ENCODE results near the gene ADA. TPM values are rescaled to one million over a fixed set of nuclear protein-coding genes. Genes with fewer than 3 reads are reported as not detected.
A peak's percentile ranks its signal among the peaks of the same experiment; 100 is the strongest.

Gene ADA
- total and polyA plus RNA-seq, 2 of the 4 experiments (the other 2 are of a cell fraction): 8.1 to 11.0 TPM

DNA sequence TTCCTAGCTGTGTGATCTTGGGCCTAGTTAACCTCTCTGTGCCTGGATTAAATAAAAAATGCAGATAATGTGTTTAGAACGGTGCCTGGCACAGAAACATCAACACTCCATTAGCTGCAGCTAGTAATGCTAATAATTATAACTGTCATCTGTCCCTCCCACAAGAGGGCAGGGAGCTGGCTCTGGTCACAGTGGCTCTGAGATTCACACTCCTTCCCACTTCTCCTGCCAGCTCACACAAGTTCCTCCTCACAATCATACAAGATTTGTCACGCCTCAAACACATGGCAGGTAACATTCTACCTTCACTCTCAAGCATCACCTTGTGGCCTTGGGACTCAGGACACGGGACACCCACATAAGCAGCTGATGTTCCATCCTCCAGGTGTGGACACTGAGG lies 2.4 kb downstream of the ADA start:
- peaks cover 11% of the 10 kb centered on the region for H3K4me1 ChIP-seq (ENCODE audit: control insufficient read depth, insufficient read depth, low read length)
- intact Hi-C loops (cut with micrococcal nuclease): no loop called here
- no peaks in the 10 kb centered on the region for H4K20me1 ChIP-seq (ENCODE audit: insufficient read depth, low read length)
- no peak overlapping the region for H2BK20ac ChIP-seq (ENCODE audit: low read depth, low read length)
- no CpG with 5 or more reads among the region's 3 CpGs for WGBS, 2 experiments (ENCODE audit: extremely low coverage in 2 of 2, insufficient read length in 1 of 2)
- no peak overlapping the region for H4K8ac ChIP-seq (ENCODE audit: low read depth in 2 of 2, low read length in 2 of 2)
- no peak for ATAC-seq (ENCODE audit: low read depth)
- no peak overlapping the region for H2AFZ ChIP-seq (replicated peaks; ENCODE audit: low read length, poor library complexity)
- no TSS peak for BruUV-seq (replicated peaks)
- H3K9me1 ChIP-seq (ENCODE audit: insufficient read depth, low read length): peaks cover 6% of the 10 kb centered on the region; the same call in 1 of the 2 replicates
- H3K4me3 ChIP-seq (ENCODE audit: insufficient read depth, low read depth, low read length): no peak overlapping the region
- no peak overlapping the region for H2BK15ac ChIP-seq (ENCODE audit: low read depth, low read length)
- no peak overlapping the region for H2AK9ac ChIP-seq (replicated peaks; ENCODE audit: low read depth, low read length, poor library complexity)
- H3K18ac ChIP-seq (ENCODE audit: low read depth, low read length): no peak overlapping the region
- ChIA-PET POLR2A (ENCODE audit: unreplicated experiment) (no interaction called here), CTCF (interaction anchor here (0.6 kb wide), 1 partner anchor 12 kb away, joined by 3 read pairs; no protein-coding TSS in a partner anchor)
- H3K14ac ChIP-seq (replicated peaks; ENCODE audit: low read depth, low read length): no peak overlapping the region
- no peak overlapping the region for H3K9ac ChIP-seq (ENCODE audit: low read depth, low read length)
- H3K23ac ChIP-seq (ENCODE audit: low read depth, low read length): no peak overlapping the region; the same call in 1 of the 2 replicates
- peak overlapping the region; percentile 56; the same call in 1 of the 2 replicates for H2AK5ac ChIP-seq (ENCODE audit: low read depth, low read length)
- H3K36me3 ChIP-seq (ENCODE audit: control insufficient read depth, insufficient read depth, low read length): no peaks in the 10 kb centered on the region
- in situ Hi-C loops (cut with MboI; ENCODE audit: low sequenced_read_pairs): no loop called here
- no peaks in the 10 kb centered on the region for H3K9me3 ChIP-seq (ENCODE audit: control insufficient read depth, insufficient read depth, low read length)
- H3K56ac ChIP-seq (ENCODE audit: extremely low read depth, insufficient read depth, low read length): no peak overlapping the region
- DNase-seq: no peak
- no peak overlapping the region for H3K4ac ChIP-seq (ENCODE audit: low read depth, low read length)
- H4K5ac ChIP-seq (ENCODE audit: low read depth, low read length): no peak overlapping the region
- H3K79me1 ChIP-seq (ENCODE audit: low read depth in 1 of 2, low read length in 2 of 2): peaks cover 3 to 11% of the 10 kb centered on the region in 2 experiments; a peak in 2 of 4 replicates
- H3K27me3 ChIP-seq (ENCODE audit: control insufficient read depth, insufficient read depth, low read length): peaks cover 7% of the 10 kb centered on the region; the same call in 1 of the 2 replicates
- dilution Hi-C loops (cut with HindIII; ENCODE audit: low sequenced_read_pairs, unreplicated experiment): no loop called here
- H3K4me2 ChIP-seq (ENCODE audit: low read depth, low read length): no peak overlapping the region
- H2BK120ac ChIP-seq (ENCODE audit: low read depth, low read length): no peak overlapping the region
- H4K91ac ChIP-seq (ENCODE audit: insufficient read depth, low read depth, low read length): no peak overlapping the region
- TF ChIP-seq RCOR1 (IDR thresholded peaks at IDR 0.05; ENCODE audit: insufficient replicate concordance, low read length) (no peak), BHLHE40 (IDR thresholded peaks at IDR 0.05; ENCODE audit: low read depth, low read length) (no peak)
- no peak overlapping the region for H3K27ac ChIP-seq (ENCODE audit: insufficient read depth, low read length)
- H2BK5ac ChIP-seq (ENCODE audit: low read depth, low read length, poor library complexity, severe bottlenecking): no peak overlapping the region
